ENCODE results near the gene PAK3.

Gene PAK3

DNA sequence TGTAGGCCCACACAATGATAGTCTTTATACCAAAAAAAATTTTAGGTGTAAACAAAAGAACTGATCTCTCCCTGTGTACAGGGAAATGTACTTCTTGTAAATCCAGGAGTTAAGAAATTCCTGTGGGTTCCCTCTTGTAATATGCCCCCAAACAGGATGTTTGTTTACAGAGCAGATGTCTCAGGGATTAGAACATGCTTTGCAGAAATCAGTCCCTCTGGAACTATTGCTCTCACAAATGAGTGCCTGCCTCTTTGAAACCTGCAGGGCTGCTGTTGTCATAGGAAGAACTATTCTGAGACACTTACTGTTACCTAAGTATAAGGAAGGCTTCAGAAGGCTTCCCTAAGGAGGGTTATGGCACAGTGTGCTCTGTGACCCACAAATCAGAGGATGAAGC is 35.6 kb downstream of the PAK3 start:
- DNase-seq (ENCODE audit: low read depth in 2 of 2), result no peak

GRCh38 chrX:111133389-111133788 is 37.4 kb downstream of the PAK3 start:
- DNase-seq (ENCODE audit: low read depth in 2 of 2), result no peak

DNA sequence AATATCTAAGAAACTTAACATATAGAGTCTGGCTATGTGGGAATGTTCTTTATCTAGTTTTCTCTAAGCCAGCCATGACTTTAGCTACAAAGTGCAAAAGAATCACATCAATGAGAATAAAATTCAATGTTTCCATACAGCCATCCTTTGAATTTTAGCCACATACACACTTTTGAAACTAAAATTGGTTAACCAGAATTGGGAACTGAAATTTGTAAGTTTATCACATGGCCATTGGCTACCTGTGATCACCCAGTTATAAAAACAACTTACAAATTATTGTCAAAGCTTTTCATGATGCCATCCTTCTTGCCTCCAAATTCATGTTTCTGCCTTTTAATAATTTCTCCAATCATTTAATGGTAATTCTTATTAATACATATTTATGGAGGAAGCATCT is 49.9 kb downstream of the PAK3 start:
- no peak for DNase-seq (ENCODE audit: low read depth in 2 of 2)

GRCh38 chrX:111151764-111152163 is 55.8 kb downstream of the PAK3 start:
- no peak for DNase-seq (ENCODE audit: low read depth in 2 of 2)

GRCh38 chrX:111159232-111159631 is 63.2 kb downstream of the PAK3 start:
- no peak for DNase-seq (ENCODE audit: low read depth in 2 of 2)

DNA sequence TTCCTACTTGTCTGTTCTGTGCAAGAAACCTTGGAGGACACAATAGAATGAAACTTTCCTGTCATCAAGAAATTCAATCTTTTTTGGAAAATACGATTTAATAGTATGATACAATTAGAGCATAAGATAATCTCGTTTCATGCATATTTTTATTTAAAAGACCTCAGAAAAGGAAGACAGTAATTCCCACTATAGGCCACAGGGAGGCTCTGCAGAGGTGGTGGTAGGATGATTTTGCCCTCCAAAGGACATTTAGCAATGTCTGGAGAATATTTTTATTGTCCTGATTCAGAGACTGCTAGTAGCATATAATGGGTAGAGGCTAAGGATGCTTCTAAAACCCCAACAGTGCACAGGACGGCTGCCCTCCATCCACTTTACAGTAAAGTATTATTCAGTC is 68.7 kb downstream of the PAK3 start:
- DNase-seq (ENCODE audit: low read depth in 2 of 2), result no peak

DNA sequence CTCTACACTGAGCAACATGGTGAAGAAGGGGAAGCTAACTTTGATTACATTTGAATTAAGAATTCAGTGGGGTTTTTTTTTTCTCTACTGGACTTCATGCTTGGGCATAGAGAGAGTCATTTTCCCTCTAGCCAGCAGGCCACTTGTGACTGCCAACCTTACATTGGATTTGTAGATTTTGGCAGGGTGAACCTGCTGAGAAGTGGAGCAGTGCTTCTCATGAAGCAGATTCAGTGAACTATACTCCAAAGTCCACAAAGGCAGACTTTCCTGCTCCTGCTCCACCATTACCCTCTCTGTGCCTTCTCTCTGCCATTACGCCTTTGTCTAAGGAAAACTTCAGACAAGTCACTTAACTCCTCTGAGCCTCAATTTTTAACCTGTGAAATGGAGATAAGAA is 69.9 kb downstream of the PAK3 start:
- no peak for DNase-seq (ENCODE audit: low read depth in 2 of 2)

- DNase-seq (ENCODE audit: low read depth in 2 of 2), result no peak
Measured at GRCh38 chrX:111167334-111167733, 71.3 kb downstream of the PAK3 start.

GRCh38 chrX:111168314-111168713 is 72.3 kb downstream of the PAK3 start:
- DNase-seq (ENCODE audit: low read depth in 2 of 2), result no peak

DNA sequence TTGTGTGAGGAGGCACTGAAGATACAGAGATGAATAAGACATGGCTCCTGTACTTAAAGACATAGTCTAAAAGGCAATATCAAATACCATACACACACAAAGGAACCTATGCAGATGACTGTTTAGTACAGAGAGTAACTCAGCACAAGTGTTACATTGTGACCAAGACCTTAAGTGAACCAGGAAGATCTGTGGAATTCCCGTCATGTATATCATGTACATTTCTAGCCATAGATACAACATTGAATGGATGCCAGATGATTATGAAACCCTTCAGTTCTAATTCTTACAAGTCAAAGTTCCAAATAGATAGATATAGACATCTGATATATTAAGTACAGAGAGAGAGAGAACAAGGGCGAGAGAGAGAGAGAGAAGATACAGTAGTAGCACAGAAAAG is 73.2 kb downstream of the PAK3 start:
- DNase-seq (ENCODE audit: low read depth in 2 of 2), result no peak

- peak in 1 of 2 donors; percentile 6 for DNase-seq (ENCODE audit: low read depth in 2 of 2)
Measured at GRCh38 chrX:111170017-111170416, 74.0 kb downstream of the PAK3 start.

GRCh38 chrX:111180750-111181240 is 84.8 kb downstream of the PAK3 start:
- no peak for DNase-seq (ENCODE audit: low read depth in 2 of 2)

GRCh38 chrX:111181951-111182350 is 86.0 kb downstream of the PAK3 start:
- no peak for DNase-seq (ENCODE audit: low read depth in 2 of 2)

GRCh38 chrX:111182997-111183396 is 87.0 kb downstream of the PAK3 start:
- DNase-seq (ENCODE audit: low read depth in 2 of 2), result no peak

DNA sequence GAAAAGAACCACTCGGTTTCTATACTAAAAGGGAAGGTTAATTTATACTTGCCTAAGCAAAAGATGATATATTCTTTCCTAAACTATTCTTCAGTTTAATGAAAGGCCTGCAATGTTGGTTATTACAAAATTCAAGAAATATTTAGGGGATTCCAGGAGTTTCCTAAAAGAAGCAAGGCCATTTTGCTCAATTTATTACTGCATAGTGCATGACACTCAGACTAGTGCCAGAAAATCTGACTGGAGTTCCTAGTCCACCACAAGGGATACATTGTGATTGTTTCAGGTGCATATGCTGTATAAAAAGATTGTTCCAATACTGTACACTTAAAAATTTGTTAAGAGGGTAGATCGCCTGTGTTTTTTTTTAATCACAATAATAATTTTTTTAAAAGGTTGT is 95.6 kb downstream of the PAK3 start:
- DNase-seq (ENCODE audit: low read depth in 2 of 2), result no peak

DNA sequence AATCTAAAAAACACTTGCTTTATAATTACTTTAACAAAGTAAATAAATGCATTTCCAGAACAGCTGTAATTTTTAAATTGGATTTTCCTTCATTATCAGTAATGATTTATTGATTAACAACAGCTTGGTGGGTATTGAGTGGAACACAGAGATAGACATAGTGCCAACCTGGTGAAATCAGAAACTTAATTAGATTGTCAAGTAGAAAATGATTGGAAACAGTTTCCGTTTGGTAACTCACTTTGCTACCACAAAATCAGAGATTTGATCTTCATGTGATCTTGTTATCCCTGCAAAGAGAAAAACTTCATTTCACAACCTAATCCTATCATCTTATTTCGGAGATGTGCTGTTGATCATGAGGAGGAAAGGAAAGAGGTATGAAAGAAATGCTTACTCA is 103.5 kb downstream of the PAK3 start:
- DNase-seq (ENCODE audit: low read depth in 2 of 2), result no peak

DNA sequence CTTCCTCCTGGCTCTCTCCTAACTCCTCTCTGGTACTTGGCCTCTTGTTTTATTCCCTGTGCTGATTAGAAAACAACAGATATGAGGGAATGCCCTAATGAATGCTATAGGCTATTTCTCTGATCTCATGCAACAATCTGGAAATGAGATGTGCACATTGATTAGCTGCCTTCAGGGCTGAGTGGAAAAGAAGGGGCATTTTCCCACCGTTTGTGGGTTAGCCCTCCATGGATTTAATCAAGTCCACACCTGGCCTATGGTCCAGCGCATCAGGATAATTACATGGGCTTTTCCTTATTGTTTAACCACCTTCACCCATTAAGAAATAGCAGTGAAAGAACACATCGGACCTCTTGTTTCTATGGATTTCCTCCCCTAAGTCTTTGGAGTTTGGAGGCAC is 104.3 kb downstream of the PAK3 start:
- DNase-seq (ENCODE audit: low read depth in 2 of 2), result no peak

DNA sequence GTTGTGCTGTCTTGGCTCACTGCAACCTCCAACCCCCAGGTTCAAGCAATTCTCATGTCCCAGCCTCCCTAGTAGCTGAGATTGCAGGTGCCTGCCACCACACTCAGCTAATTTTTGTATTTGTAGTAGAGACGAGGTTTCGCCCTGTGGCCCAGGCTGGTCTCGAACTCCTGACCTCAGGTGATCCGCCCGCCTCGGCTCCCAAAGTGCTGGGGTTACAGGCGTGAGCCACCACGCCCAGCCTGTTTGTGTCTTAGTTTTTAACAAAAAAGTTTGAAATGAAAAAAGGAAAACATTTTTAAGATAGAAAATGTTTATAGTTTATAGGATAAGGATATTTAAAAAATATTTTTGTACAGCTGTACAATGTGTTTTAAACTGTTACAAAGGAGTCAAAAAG is 111.9 kb downstream of the PAK3 start:
- no peak for DNase-seq (ENCODE audit: low read depth in 2 of 2)

DNA sequence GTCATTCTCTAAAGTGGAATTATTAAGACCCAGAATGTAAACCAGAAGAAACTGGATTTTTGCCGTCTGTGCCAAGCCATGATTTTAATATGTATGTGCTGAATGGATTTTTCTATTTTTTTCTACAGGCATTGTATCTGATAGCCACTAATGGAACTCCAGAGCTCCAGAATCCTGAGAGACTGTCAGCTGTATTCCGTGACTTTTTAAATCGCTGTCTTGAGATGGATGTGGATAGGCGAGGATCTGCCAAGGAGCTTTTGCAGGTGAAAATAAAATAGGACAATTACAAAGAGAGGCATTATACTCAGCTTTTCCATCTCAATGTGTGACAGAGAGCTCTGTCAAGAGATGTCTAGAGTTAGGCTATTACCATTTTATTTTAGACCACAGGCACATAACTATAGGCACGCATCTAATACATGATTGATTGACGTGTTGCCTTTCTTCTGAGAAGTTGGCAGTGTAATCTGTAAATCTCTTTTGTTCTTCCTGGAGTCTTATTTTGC is 120.4 kb downstream of the PAK3 start:
- DNase-seq (ENCODE audit: low read depth in 2 of 2), result no peak

- no peak for DNase-seq (ENCODE audit: low read depth in 2 of 2)
Measured at GRCh38 chrX:111244235-111244750, 148.3 kb downstream of the PAK3 start.

DNA sequence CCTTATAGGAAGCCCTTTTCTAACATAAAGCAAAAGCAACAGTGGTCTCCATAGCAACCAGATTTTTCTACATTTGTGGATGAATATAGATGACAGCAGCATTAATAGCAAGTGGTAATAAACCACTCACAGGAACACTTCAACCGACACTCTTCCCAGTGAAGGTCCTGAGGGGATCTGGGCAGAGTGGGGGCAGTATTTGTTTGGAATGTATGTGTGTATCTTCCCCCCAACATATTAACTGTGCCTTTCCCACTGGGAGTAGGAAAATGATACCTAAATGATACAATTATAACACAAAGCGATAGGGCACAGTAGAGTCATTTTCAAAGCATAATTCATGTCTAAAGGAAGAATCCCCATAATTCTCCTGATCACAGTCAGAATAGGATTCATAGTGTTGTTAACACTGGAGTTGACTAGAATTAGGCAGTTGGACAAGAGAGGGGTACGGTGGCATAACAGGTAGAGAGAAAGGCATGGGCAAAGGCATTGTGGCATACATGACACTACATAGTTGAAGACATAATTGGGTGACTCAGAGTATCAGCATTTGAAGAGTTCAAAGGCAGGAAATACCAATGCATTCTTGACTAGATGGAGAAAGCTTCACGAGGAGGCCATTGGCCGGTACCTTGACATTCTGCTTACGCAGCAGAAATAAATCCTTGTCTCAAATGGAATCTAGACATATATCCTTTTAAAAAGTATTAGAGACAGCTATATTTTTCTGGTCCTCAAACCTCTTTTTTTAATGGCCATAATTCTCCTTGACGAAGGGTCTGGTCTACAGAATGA is 159.1 kb downstream of the PAK3 start:
- no peak for DNase-seq (ENCODE audit: low read depth in 2 of 2)

GRCh38 chrX:111257733-111258132 is 161.7 kb downstream of the PAK3 start:
- DNase-seq (ENCODE audit: low read depth in 2 of 2), result no peak

GRCh38 chrX:111259559-111259958 is 163.6 kb downstream of the PAK3 start:
- no peak for DNase-seq (ENCODE audit: low read depth in 2 of 2)

All from stimulated activated CD4-positive, alpha-beta T cell treated with anti-CD3 and anti-CD28 coated beads, Interleukin-15, amount 100 ng/mL, for 48 hours (primary cell).